Esophagus muscularis mucosa (tissue), 4 donors: Measurements from ENCODE around the gene MUC15. TPM values are rescaled to one million over a fixed set of nuclear protein-coding genes. Genes with fewer than 3 reads are reported as not detected.

Source experiments
- DNase-seq: peaks from one replicate; pipeline ENCODE4 v3.0.0-alpha.2; 2017; ENCODE audit errors: extremely low spot score
- H3K27ac ChIP-seq, 4 donors: fragments of 200-600 bp; sonication (generic); replicated peaks in 1 of 4; 1 replicate in 3 of 4; 2 replicates in 1 of 4; pipeline ENCODE4 v1.5.1; 2016 to 2019; ENCODE audit warnings: mild to moderate bottlenecking in 1 of 4
- H3K27me3 ChIP-seq, 4 donors: fragments of 200-600 bp; sonication (generic); one replicate each; pipeline versions ENCODE4 v1.5.1 to v1.6.0; 2016 to 2019
- H3K36me3 ChIP-seq, 4 donors: fragments of 200-600 bp; sonication (generic); one replicate each; pipeline ENCODE4 v1.5.1; 2016 to 2019
- H3K4me1 ChIP-seq, 4 donors: fragments of 200-600 bp; sonication (generic); one replicate each; pipeline ENCODE4 v1.5.1; 2016 to 2019
- H3K4me3 ChIP-seq, 4 donors: fragments of 200-600 bp; sonication (generic); 1 replicate in 2 of 4; 2 replicates in 2 of 4; pipeline ENCODE4 v1.5.1; 2016 to 2019; ENCODE audit warnings: mild to moderate bottlenecking in 4 of 4, moderate library complexity in 1 of 4
- H3K9me3 ChIP-seq, 4 donors: fragments of 200-600 bp; sonication (generic); 1 replicate in 3 of 4; 2 replicates in 1 of 4; pipeline ENCODE4 v1.5.1; 2016 to 2019
- EP300 ChIP-seq: sonication (generic); formaldehyde crosslinking; IDR thresholded peaks from one replicate; pipeline ENCODE4 v1.6.1; 2017; ENCODE audit warnings: antibody characterized with exemption
- POLR2A ChIP-seq: fragments of 450-650 bp; IDR thresholded peaks from one replicate; pipeline ENCODE4 v1.6.1; 2017; ENCODE audit warnings: antibody characterized with exemption, moderate library complexity, mild to moderate bottlenecking, low read depth
- POLR2AphosphoS5 ChIP-seq, 2 donors: sonication (generic); formaldehyde crosslinking; IDR thresholded peaks; one replicate each; pipeline ENCODE4 v1.6.1; 2017; ENCODE audit warnings: antibody characterized with exemption in 2 of 2
- WGBS: methylation state at CpG from one replicate; pipeline ENCODE4 v1.1.5; 2018; 5-methylcytosine and 5-hydroxymethylcytosine counted together
- intact Hi-C: fragments of 100-400 bp; cut with DNase I; formaldehyde crosslinking; loops from one replicate; pipeline ENCODE4 v1.15.1; 2023
- total RNA-seq, 4 donors: library from RNA; depleted of rRNA; stranded (reverse); fragments of >200 nt; gene quantifications; one replicate each; pipeline versions ENCODE4 v1.1.0 to v1.2.1, GENCODE V29; 2016
- TF ChIP-seq, protein P1 (sequence below), 3 experiments: fragments of 200-600 bp in 2 of 3; fragments of 450-650 bp in 1 of 3; sonication (generic) in 2 of 3; IDR thresholded peaks; one replicate each; pipeline ENCODE4 v1.5.1; 2017 to 2019; ENCODE audit warnings: antibody characterized with exemption in 3 of 3, mild to moderate bottlenecking in 2 of 3, moderate library complexity in 1 of 3

Gene MUC15
- total RNA-seq, 4 donors from 2014 or later, result 0.42 to 12.2 (median 1.3) TPM

DNA sequence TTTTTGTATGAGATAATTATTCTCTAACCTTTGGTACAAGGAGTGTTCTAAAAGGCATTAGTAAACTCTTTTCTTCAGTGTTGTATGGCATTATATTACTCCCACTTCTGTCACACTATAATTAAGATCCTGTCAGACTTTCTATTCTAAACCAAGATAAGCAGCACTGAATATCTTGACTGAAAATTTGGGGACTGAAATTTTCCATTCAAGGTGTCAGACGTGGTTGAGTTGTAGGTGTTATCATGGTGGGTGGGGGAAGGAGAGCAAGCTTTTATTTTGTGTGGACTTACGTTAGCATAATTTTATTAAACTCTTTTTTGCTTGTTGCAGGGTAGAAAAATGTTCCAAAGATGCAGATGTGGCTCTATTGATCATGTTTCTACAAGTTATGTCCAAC is 22.9 kb downstream of the MUC15 start:
- Histone ChIP-seq H3K27ac (no peak overlapping the region), H3K36me3 (no peaks in the 10 kb centered on the region), H3K9me3 (no peaks in the 10 kb centered on the region), H3K27me3 (no peaks in the 10 kb centered on the region), H3K4me3 (no peak overlapping the region), H3K4me1 (no peaks in the 10 kb centered on the region)
- intact Hi-C loops, result no loop called here
- TF ChIP-seq POLR2A, result no peak
- no peak for TF ChIP-seq POLR2AphosphoS5 (IDR thresholded peaks at IDR 0.05)
- TF ChIP-seq, protein P1, sequence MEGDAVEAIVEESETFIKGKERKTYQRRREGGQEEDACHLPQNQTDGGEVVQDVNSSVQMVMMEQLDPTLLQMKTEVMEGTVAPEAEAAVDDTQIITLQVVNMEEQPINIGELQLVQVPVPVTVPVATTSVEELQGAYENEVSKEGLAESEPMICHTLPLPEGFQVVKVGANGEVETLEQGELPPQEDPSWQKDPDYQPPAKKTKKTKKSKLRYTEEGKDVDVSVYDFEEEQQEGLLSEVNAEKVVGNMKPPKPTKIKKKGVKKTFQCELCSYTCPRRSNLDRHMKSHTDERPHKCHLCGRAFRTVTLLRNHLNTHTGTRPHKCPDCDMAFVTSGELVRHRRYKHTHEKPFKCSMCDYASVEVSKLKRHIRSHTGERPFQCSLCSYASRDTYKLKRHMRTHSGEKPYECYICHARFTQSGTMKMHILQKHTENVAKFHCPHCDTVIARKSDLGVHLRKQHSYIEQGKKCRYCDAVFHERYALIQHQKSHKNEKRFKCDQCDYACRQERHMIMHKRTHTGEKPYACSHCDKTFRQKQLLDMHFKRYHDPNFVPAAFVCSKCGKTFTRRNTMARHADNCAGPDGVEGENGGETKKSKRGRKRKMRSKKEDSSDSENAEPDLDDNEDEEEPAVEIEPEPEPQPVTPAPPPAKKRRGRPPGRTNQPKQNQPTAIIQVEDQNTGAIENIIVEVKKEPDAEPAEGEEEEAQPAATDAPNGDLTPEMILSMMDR (IDR thresholded peaks at IDR 0.05), result no peak
- TF ChIP-seq EP300, result no peak
- DNase-seq, result no peak
- WGBS, result 45% methylated on average over 2 of the region's 2 CpGs

DNA sequence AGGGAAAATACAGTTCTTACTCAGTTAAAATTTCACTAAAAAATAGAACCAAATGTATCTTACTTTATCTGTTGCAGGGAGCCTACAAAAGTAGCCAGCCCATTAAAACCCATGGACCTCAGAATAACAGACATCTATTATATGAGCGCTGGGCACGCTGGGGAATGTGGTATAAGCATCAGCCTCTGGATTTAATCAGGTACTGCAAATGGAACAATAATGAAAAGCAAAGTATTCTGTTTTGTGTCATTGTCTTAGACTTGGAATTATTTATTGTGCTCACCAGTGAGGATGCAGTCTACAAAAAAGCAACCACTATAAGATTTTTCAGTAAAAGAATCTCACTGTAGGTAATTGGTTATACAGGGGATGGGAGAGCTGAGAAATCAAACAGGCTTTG is 30.2 kb downstream of the MUC15 start:
- TF ChIP-seq POLR2AphosphoS5 (IDR thresholded peaks at IDR 0.05), result no peak
- TF ChIP-seq EP300, result no peak
- TF ChIP-seq POLR2A, result no peak
- TF ChIP-seq, protein P1 (IDR thresholded peaks at IDR 0.05), result no peak
- no peak for DNase-seq
- Histone ChIP-seq H3K36me3 (no peaks in the 10 kb centered on the region), H3K27ac (no peak overlapping the region), H3K27me3 (no peaks in the 10 kb centered on the region), H3K4me1 (no peaks in the 10 kb centered on the region), H3K9me3 (no peaks in the 10 kb centered on the region), H3K4me3 (no peak overlapping the region)
- WGBS, result 90% methylated on average over 2 of the region's 2 CpGs
- intact Hi-C loops, result no loop called here

- Histone ChIP-seq H3K4me3 (no peak overlapping the region), H3K9me3 (no peaks in the 10 kb centered on the region), H3K27me3 (no peaks in the 10 kb centered on the region), H3K36me3 (no peaks in the 10 kb centered on the region), H3K27ac (no peak overlapping the region), H3K4me1 (no peaks in the 10 kb centered on the region)
- no peak for DNase-seq
- WGBS, result 94% methylated on average over 3 of the region's 3 CpGs
- no peak for TF ChIP-seq EP300
- no peak for TF ChIP-seq POLR2A
- TF ChIP-seq, protein P1 (IDR thresholded peaks at IDR 0.05), result no peak
- TF ChIP-seq POLR2AphosphoS5 (IDR thresholded peaks at IDR 0.05), result no peak
- intact Hi-C loops, result no loop called here
Observed at GRCh38 chr11:26539517-26539916, 32.5 kb downstream of the MUC15 start.

DNA sequence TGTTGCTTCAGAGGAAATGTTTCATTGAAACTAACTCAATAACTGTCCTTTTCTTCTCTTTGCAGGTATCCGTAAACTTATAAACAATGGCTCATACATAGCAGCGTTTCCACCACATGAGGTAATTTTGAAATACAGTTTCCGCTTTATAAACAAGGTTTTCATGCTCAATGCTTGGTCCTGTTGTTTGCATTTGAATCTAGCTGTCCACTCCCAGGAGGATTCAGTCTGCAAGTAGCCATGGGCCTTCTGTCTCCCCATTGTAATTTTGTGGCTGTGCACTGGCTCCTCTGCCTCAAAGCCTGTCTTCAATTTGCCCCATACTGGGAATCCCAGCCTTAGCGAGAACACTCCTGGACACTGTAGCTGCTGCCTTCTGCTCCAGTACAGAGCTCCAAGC is 34.7 kb downstream of the MUC15 start:
- intact Hi-C loops, result no loop called here
- H3K9me3 ChIP-seq, result no peaks in the 10 kb centered on the region
- TF ChIP-seq POLR2A, result no peak
- no peak for TF ChIP-seq EP300
- TF ChIP-seq POLR2AphosphoS5 (IDR thresholded peaks at IDR 0.05), result no peak
- TF ChIP-seq, protein P1 (IDR thresholded peaks at IDR 0.05), result no peak
- H3K27ac ChIP-seq, result no peak overlapping the region
- no peak overlapping the region for H3K4me3 ChIP-seq
- no peaks in the 10 kb centered on the region for H3K4me1 ChIP-seq
- no peak for DNase-seq
- 90% methylated on average over 4 of the region's 4 CpGs for WGBS
- no peaks in the 10 kb centered on the region for H3K27me3 ChIP-seq
- no peaks in the 10 kb centered on the region for H3K36me3 ChIP-seq

DNA sequence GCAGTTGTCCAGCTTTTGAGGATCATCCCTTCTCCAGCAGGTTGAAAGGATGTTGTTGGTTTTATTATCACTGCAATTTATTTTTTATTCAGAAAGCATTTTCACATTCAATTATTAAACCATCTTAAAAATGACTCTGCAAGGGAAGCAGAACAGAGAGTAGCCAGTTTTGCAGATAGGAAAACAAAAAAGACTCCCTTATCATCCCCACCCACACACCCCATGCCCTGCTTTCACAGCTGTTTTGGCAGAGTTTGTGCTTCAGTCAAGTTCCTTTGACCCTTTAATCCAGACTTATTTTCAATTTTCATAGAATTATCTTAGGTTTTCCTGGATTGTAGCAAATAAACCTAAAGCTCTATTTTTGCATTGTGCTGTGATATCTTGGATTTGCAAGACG is 44.4 kb downstream of the MUC15 start:
- no peak for TF ChIP-seq POLR2AphosphoS5 (IDR thresholded peaks at IDR 0.05)
- no peak for TF ChIP-seq EP300
- TF ChIP-seq, protein P1 (IDR thresholded peaks at IDR 0.05), result no peak
- no peak for TF ChIP-seq POLR2A
- H3K27ac ChIP-seq, result no peak overlapping the region
- H3K4me3 ChIP-seq, result no peak overlapping the region
- intact Hi-C loops, result no loop called here
- 62% methylated on average over 1 of the region's 1 CpG for WGBS
- no peaks in the 10 kb centered on the region for H3K9me3 ChIP-seq
- H3K27me3 ChIP-seq, result no peaks in the 10 kb centered on the region
- H3K4me1 ChIP-seq, result no peaks in the 10 kb centered on the region
- DNase-seq, result no peak
- H3K36me3 ChIP-seq, result no peaks in the 10 kb centered on the region
